ENCODE data around the gene SH3RF1. TPM values are rescaled to one million over a fixed set of nuclear protein-coding genes. Genes with fewer than 3 reads are reported as not detected.

SH3RF1 gene
- total RNA-seq, 1 experiment from 2014 or later: 11.5 TPM

- Histone ChIP-seq H3K4me3 (ENCODE audit: low read depth in 2 of 2, low read length in 2 of 2) (no peak overlapping the region), H3K9me3 (ENCODE audit: control insufficient read depth, insufficient read depth, low read depth, low read length) (no peaks in the 10 kb centered on the region), H3K27ac (ENCODE audit: low read length) (no peak overlapping the region), H3K4me1 (ENCODE audit: control insufficient read depth, insufficient read depth, low read length) (no peaks in the 10 kb centered on the region), H3K27me3 (ENCODE audit: control insufficient read depth, insufficient read depth, low read length) (no peaks in the 10 kb centered on the region), H3K36me3 (ENCODE audit: control insufficient read depth, insufficient read depth, low read length) (no peaks in the 10 kb centered on the region; the same call in 1 of the 2 replicates)
- POLR2A ChIA-PET: no interaction called here
- DNase-seq (ENCODE audit: low read depth, low spot score) (no peak), ATAC-seq (no peak)
- intact Hi-C loops (cut with micrococcal nuclease; ENCODE audit: unreplicated experiment): no loop called here
- BruUV-seq (replicated peaks): no TSS peak
- TF ChIP-seq POLR2AphosphoS5 (IDR thresholded peaks at IDR 0.05; ENCODE audit: low read depth, low read length): no peak
- no peak for TF ChIP-seq CTCF (IDR thresholded peaks at IDR 0.05)
- TF ChIP-seq TCF7L2 (IDR thresholded peaks at IDR 0.05; ENCODE audit: low read depth, low read length): no peak
- TF ChIP-seq REST (IDR thresholded peaks at IDR 0.05; ENCODE audit: insufficient read depth in 1 of 2, low read depth in 2 of 2, low read length in 1 of 2): no peak
- TF ChIP-seq SIN3A (IDR thresholded peaks at IDR 0.05; ENCODE audit: borderline replicate concordance, insufficient read depth, low read depth, low read length): no peak
- in situ Hi-C loops (cut with HindIII; ENCODE audit: low pct_unique_long_range_greater_than_20kb, low sequenced_read_pairs): no loop called here
- CTCF ChIA-PET: no interaction called here
These were observed 160.1 kb downstream of the SH3RF1 start for GRCh38 chr4:169110633-169111032.

DNA sequence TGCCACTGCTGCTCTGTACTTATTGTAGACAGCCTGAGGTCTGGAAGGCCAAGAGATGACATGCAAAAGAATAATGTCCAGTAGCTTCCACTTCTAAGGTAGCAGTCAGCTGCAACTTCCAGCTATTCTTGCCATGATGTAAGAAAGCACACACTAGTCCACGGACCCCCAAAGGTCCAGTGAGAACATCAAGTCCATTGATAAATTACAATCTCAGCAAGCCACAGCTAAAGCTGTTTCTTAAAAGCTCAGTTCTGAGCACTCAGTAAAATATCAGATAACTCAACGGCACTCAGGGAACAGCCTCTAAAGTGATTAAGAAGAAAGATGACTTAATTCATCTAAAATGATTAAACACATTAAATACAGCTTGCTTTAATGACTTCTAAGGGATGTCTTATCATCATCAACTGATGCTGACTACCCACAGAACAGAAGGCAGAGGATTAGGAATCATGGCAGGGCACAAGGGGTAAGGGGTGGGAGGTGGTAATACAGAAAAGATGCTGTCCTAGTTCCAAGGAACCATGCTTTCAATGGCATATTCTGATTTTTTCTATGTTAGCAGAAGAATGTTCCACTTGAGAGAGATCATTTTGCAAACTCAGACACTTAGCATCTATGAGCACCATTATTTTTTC lies 161.6 kb downstream of the SH3RF1 start:
- BruUV-seq (replicated peaks): no TSS peak
- H3K9me3 ChIP-seq (ENCODE audit: control insufficient read depth, insufficient read depth, low read depth, low read length): no peaks in the 10 kb centered on the region
- H3K27ac ChIP-seq (ENCODE audit: low read length): no peak overlapping the region
- POLR2A ChIA-PET: interaction anchor here (0.5 kb wide), 2 partner anchors 17 to 99 kb away, joined by 5 to 14 read pairs; partner anchors contain the start of gene CBR4
- TF ChIP-seq TCF7L2 (IDR thresholded peaks at IDR 0.05; ENCODE audit: low read depth, low read length) (no peak), REST (IDR thresholded peaks at IDR 0.05; ENCODE audit: insufficient read depth in 1 of 2, low read depth in 2 of 2, low read length in 1 of 2) (no peak), SIN3A (IDR thresholded peaks at IDR 0.05; ENCODE audit: borderline replicate concordance, insufficient read depth, low read depth, low read length) (no peak), POLR2AphosphoS5 (IDR thresholded peaks at IDR 0.05; ENCODE audit: low read depth, low read length) (no peak), CTCF (IDR thresholded peaks at IDR 0.05) (no peak)
- H3K27me3 ChIP-seq (ENCODE audit: control insufficient read depth, insufficient read depth, low read length): no peaks in the 10 kb centered on the region
- no peaks in the 10 kb centered on the region for H3K4me1 ChIP-seq (ENCODE audit: control insufficient read depth, insufficient read depth, low read length)
- in situ Hi-C loops (cut with HindIII; ENCODE audit: low pct_unique_long_range_greater_than_20kb, low sequenced_read_pairs): no loop called here
- intact Hi-C loops (cut with micrococcal nuclease; ENCODE audit: unreplicated experiment): no loop called here
- no peak overlapping the region for H3K4me3 ChIP-seq (ENCODE audit: low read depth in 2 of 2, low read length in 2 of 2)
- DNase-seq (ENCODE audit: low read depth, low spot score) (no peak), ATAC-seq (no peak)
- CTCF ChIA-PET: no interaction called here
- H3K36me3 ChIP-seq (ENCODE audit: control insufficient read depth, insufficient read depth, low read length): no peaks in the 10 kb centered on the region; the same call in 1 of the 2 replicates
